ENCODE results near the gene CCNL2.

CCNL2 gene

GRCh38 chr1:1437904-1438376 lies 38.8 kb upstream of the CCNL2 start:
- Histone ChIP-seq H3K27ac (no peak overlapping the region), H3K9me3 (ENCODE audit: low read depth, low read length) (no peaks in the 10 kb centered on the region), H3K9ac (ENCODE audit: insufficient read length) (no peak overlapping the region), H3K36me3 (ENCODE audit: insufficient read depth, low read length) (no peaks in the 10 kb centered on the region), H3K4me3 (no peak overlapping the region)
- TF ChIP-seq POLR2AphosphoS5 (IDR thresholded peaks at IDR 0.05; ENCODE audit: borderline replicate concordance, low read depth, low read length) (no peak), EZH2 (IDR thresholded peaks at IDR 0.05) (no peak), FOXP2 (optimal IDR thresholded peaks at IDR 0.05; ENCODE audit: control extremely low read depth, extremely low read length, insufficient read depth) (no peak)
- no peak for DNase-seq (ENCODE audit: low read depth, low spot score)

- H3K9ac ChIP-seq (ENCODE audit: insufficient read length): no peak overlapping the region
- H3K9me3 ChIP-seq (ENCODE audit: low read depth, low read length): no peaks in the 10 kb centered on the region
- H3K4me3 ChIP-seq: no peak overlapping the region
- no peak for TF ChIP-seq EZH2 (IDR thresholded peaks at IDR 0.05)
- TF ChIP-seq FOXP2 (optimal IDR thresholded peaks at IDR 0.05; ENCODE audit: control extremely low read depth, extremely low read length, insufficient read depth): no peak
- no peak overlapping the region for H3K27ac ChIP-seq
- DNase-seq (ENCODE audit: low read depth, low spot score): no peak
- no peaks in the 10 kb centered on the region for H3K36me3 ChIP-seq (ENCODE audit: insufficient read depth, low read length)
Observed at GRCh38 chr1:1437033-1437903, 38.1 kb upstream of the CCNL2 start.

DNA sequence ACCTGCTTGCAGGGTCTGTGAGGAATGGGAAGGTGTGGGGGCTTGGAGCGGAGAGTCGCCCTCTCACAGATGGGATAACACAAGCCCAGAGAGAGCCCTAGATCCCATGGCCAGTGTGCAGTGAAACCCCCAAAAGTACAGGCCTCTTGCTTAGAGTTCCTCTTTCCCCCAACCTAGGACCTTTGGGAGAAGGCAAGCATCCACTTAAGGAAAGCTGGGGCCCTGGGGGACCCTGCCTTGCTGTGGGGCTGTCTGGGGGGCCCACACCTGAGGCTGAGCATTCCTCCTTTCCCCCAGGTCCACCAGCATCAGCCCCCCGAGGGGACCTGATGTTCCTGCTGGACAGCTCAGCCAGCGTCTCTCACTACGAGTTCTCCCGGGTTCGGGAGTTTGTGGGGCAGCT lies 37.5 kb upstream of the CCNL2 start:
- Histone ChIP-seq H3K36me3 (ENCODE audit: insufficient read depth, low read length) (no peaks in the 10 kb centered on the region), H3K9me3 (ENCODE audit: low read depth, low read length) (no peaks in the 10 kb centered on the region), H3K4me3 (peak overlapping the region; percentile 73; the same call in 1 of the 2 replicates), H3K9ac (ENCODE audit: insufficient read length) (no peak overlapping the region), H3K27ac (no peak overlapping the region)
- DNase-seq (ENCODE audit: low read depth, low spot score): no peak
- no peak for TF ChIP-seq FOXP2 (optimal IDR thresholded peaks at IDR 0.05; ENCODE audit: control extremely low read depth, extremely low read length, insufficient read depth)
- no peak for TF ChIP-seq EZH2 (IDR thresholded peaks at IDR 0.05)
- no peak for TF ChIP-seq POLR2AphosphoS5 (IDR thresholded peaks at IDR 0.05; ENCODE audit: borderline replicate concordance, low read depth, low read length)

DNA sequence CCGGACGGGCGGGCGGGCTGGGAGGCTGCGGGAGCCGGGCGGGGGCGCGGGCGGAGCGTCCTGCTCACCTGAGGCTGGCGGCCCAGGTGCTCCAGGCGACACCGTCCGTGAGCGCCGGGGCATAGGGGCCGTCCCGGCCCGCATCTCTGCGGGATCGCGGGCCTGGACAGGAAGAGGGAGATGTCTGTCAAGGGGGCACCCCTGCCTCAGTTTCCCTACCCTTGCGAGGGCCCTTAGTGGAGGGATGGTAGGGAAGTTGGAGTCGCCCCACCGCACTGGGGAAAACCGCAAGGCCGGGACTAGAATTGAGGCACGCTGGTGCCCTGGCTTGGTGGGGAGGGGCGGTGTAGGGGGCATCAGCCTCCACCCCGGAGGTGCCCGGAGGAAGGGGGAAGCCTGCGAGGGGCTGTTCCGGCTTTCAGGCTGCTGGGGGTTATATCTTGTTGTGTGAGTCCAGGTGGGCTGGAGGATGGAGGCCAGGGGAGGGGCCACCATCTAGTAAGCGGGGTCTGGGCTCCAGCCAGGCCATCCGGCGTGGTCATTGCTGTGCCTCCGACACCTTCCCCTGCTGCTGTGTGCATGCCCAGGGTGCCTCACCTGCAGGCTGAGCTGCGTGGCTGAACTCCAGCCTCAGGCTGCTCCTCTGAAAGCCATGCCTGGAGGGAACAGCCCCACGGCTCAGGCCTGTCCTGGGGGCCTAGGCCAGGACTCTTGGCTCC lies 36.9 kb upstream of the CCNL2 start:
- Histone ChIP-seq H3K9ac (ENCODE audit: insufficient read length) (no peak overlapping the region), H3K4me3 (peak overlapping the region; percentile 73)

GRCh38 chr1:1435106-1435903 lies 36.2 kb upstream of the CCNL2 start, which contains the start of gene VWA1:
TSS of gene VWA1 (plus strand) at chr1:1435690. CDS start at chr1:1435749, 59 bp downstream.
- Histone ChIP-seq H3K27ac (no peak within 1 kb of the TSS), H3K9ac (ENCODE audit: insufficient read length) (peak within 1 kb of the TSS; percentile 14), H3K36me3 (ENCODE audit: insufficient read depth, low read length) (no peaks in the 10 kb centered on the region), H3K4me3 (peak within 1 kb of the TSS; percentile 73), H3K9me3 (ENCODE audit: low read depth, low read length) (no peaks in the 10 kb centered on the region)
- no peak for DNase-seq (ENCODE audit: low read depth, low spot score)
- TF ChIP-seq POLR2AphosphoS5 (IDR thresholded peaks at IDR 0.05; ENCODE audit: borderline replicate concordance, low read depth, low read length) (peak; percentile 43; the same call in 1 of the 2 replicates), FOXP2 (optimal IDR thresholded peaks at IDR 0.05; ENCODE audit: control extremely low read depth, extremely low read length, insufficient read depth) (no peak), EZH2 (IDR thresholded peaks at IDR 0.05) (no peak)

More for the DNA sequence above, 36.9 kb upstream of the CCNL2 start:
- Histone ChIP-seq H3K36me3 (ENCODE audit: insufficient read depth, low read length) (no peaks in the 10 kb centered on the region), H3K9me3 (ENCODE audit: low read depth, low read length) (no peaks in the 10 kb centered on the region), H3K27ac (no peak overlapping the region)
- DNase-seq (ENCODE audit: low read depth, low spot score): no peak
- TF ChIP-seq FOXP2 (optimal IDR thresholded peaks at IDR 0.05; ENCODE audit: control extremely low read depth, extremely low read length, insufficient read depth): no peak

GRCh38 chr1:1434824-1435105 lies 35.6 kb upstream of the CCNL2 start:
- no peak for DNase-seq (ENCODE audit: low read depth, low spot score)
- no peak overlapping the region for H3K27ac ChIP-seq
- no peak overlapping the region; the same call in 1 of the 2 replicates for H3K4me3 ChIP-seq
- no peaks in the 10 kb centered on the region for H3K36me3 ChIP-seq (ENCODE audit: insufficient read depth, low read length)
- H3K9me3 ChIP-seq (ENCODE audit: low read depth, low read length): no peaks in the 10 kb centered on the region
- TF ChIP-seq FOXP2 (optimal IDR thresholded peaks at IDR 0.05; ENCODE audit: control extremely low read depth, extremely low read length, insufficient read depth) (no peak), POLR2AphosphoS5 (IDR thresholded peaks at IDR 0.05; ENCODE audit: borderline replicate concordance, low read depth, low read length) (no peak), EZH2 (IDR thresholded peaks at IDR 0.05) (no peak)
- no peak overlapping the region for H3K9ac ChIP-seq (ENCODE audit: insufficient read length)

DNA sequence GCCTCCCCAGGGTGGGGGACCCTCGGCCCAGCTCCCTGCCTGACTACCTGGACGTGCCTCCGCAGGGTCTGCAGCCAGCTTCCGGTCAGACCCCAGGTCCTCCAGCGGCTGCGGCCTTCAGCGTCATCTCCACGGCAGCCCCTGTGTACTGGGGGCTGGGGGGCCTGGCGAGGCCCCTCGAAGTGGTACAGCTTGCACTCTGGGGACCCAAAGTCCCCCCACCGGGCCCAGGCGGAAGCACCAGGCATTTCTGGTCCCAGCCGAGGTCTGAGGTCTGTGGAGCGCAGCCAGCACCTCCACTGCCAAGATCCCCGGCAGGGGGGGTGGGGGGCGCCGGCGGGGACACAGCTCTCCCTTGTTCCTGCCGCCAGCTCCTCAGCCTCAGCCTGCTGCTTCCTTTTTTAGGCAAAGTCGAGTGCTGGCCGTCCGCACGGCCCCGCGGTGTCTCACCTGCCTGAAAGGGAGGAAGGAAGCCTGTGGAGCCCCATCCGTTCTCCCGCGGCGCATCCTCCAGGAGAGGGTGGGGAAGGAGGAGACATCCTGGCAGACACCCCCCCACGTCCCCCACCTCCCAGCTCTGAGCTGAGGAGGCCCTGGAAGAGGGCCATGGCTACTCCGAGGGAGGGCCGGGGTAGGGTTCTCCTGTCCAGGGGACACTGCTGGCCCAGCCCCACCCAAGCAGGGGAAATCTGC lies 35.1 kb upstream of the CCNL2 start:
- no peaks in the 10 kb centered on the region for H3K9me3 ChIP-seq (ENCODE audit: low read depth, low read length)
- DNase-seq (ENCODE audit: low read depth, low spot score): no peak
- no peaks in the 10 kb centered on the region for H3K36me3 ChIP-seq (ENCODE audit: insufficient read depth, low read length)
- no peak overlapping the region for H3K9ac ChIP-seq (ENCODE audit: insufficient read length)
- TF ChIP-seq POLR2AphosphoS5 (IDR thresholded peaks at IDR 0.05; ENCODE audit: borderline replicate concordance, low read depth, low read length) (no peak), FOXP2 (optimal IDR thresholded peaks at IDR 0.05; ENCODE audit: control extremely low read depth, extremely low read length, insufficient read depth) (no peak), EZH2 (IDR thresholded peaks at IDR 0.05) (no peak)
- no peak overlapping the region for H3K27ac ChIP-seq
- H3K4me3 ChIP-seq: no peak overlapping the region
